ENCODE results near the gene PTPRS.

The PTPRS gene

DNA sequence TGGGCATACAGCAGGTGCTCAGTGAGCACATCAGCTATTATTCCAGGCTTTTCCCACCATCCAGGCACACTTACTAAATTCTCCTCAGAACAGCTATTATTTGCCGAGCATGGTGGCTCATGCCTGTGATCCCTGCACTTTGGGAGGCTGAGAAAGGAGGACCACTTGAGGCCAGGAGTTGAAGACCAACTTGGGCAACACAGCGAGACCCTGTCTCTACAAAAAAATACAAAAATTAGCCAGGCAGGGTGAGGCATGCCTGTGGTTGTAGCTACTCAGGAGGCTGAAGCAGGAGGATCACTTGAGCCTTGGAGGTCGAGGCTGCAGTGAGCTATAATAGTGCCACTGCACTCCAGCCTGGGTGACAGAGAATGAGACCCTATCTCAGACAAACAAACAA is 35.4 kb downstream of the PTPRS start:
- no peak for DNase-seq

DNA sequence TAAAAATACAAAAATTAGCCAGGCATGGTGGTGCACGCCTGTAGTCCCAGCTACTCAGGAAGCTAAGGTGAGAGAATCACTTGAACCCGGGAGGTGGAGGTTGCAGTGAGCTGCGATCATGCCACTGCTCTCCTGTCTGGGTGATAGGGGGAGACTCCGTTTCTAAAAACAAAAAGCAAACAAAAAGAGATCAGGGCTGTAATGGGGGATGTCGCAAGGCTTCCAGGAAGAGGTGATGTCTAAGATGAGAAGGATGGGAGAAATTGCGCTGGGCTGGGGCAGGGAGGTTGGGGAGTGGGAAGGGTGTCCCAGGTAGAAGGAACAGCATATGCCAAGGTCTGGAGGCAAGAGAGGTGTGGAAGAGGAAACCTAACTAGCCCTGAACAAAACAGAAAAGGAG is 36.1 kb downstream of the PTPRS start:
- DNase-seq: no peak

DNA sequence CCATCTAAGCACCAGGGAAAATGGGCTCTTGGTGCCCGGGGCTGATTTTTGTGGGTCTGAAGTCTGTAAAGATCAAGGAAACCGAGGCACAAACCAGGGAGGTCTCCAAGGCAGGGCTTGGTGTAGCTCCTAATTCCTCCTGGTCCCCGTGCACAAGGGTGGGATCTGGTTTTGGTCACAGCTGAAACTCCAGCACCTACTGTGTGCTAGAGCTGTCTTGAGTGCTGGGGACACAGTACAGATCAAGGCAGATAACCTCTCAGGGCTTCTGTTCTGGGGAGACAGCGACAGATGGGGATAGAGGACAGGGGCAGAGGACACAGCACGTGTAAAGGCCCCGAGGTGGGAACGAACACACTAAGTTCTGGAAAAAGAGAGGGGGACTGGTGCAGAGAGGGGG is 37.4 kb downstream of the PTPRS start:
- DNase-seq: no peak

DNA sequence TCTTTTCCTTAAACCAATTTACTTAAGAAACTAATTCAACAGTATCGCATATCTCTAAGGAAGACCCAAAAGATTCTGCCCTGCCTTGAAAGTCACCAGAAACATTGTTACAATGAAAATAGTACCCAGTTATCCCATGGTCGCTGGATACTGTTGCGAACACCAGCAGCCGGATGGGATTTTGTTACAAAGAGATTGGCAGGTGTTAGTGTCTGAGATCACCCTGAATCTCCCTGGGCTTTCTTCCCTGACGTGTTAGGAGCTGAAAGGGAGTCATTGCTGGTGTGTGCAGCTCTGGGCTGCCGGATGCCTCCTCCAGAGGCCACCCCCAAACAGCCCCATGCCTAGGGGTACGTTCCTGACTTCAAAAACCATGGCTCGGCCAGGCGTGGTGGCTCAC is 38.2 kb downstream of the PTPRS start:
- no peak for DNase-seq

- no peak for DNase-seq
Measured at GRCh38 chr19:5299137-5299536, 41.5 kb downstream of the PTPRS start.

- DNase-seq: no peak
Measured at GRCh38 chr19:5298471-5298901, 42.1 kb downstream of the PTPRS start.

DNA sequence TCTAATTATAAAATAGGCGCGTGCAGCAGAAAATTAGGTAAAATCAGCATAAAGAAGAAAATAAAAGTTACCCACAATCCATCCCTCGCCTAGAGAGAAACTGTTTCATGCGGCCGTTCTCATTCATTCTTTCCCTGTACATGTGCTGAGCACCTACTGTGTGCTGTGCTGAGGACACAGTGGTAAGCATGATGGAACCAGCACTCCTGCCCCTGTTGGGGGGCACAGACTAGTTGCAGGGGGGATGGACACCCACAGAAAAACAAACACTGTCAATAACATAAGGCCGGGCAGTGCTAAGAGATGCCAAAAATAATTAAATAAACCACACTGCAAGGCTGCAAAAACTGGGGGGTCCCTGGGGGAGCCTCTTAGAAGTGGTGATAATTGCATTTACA is 43.3 kb downstream of the PTPRS start:
- no peak for DNase-seq

GRCh38 chr19:5296457-5297271 is 43.9 kb downstream of the PTPRS start:
- no peak for DNase-seq

GRCh38 chr19:5296021-5296420 is 44.6 kb downstream of the PTPRS start:
- DNase-seq: no peak

- DNase-seq: no peak
Measured at GRCh38 chr19:5294403-5295160, 46.0 kb downstream of the PTPRS start.

GRCh38 chr19:5293612-5294378 is 46.8 kb downstream of the PTPRS start:
- peak; percentile 1 for DNase-seq

DNA sequence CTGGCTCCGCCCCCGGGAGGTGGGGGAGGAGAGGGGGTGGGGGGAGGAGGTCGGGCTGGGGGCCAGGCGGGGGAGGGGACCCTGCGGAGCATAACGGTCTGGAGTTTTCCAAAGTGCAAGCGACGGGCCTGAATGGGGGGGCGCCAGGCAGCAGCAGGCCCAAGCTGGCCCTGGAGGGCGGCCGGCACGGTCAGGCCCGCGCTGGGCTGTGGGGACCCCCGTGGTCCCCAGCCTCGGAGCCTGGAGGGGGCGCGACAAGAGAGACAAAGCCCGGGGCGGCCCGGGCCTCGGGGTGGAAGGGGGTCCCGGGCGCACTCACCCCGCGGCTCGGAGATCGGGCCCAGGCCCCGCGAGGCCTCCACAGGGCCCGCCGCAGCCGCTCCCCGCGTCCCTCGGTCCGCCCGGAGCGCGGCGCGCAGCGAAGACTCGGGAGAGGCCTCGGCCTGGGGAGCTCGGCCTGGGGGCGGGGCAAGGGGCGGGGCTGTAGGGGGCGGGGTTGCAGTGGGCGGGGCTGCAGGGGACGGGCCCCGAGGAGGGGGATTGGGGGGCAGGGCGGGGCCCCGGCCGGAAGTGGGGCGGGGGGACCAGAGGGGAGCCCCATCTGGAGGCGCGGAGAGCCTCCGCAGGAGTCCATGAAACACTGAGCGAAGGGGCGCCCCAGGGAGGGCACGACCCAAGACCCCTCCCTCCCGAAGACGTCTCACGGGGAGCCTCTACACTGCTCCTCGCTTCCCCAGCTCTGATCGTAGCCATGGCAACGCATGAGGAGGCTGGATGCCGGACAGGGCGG is 47.6 kb downstream of the PTPRS start:
- peak; percentile 20 for DNase-seq

- DNase-seq: no peak
Measured at GRCh38 chr19:5292453-5292821, 48.2 kb downstream of the PTPRS start.

DNA sequence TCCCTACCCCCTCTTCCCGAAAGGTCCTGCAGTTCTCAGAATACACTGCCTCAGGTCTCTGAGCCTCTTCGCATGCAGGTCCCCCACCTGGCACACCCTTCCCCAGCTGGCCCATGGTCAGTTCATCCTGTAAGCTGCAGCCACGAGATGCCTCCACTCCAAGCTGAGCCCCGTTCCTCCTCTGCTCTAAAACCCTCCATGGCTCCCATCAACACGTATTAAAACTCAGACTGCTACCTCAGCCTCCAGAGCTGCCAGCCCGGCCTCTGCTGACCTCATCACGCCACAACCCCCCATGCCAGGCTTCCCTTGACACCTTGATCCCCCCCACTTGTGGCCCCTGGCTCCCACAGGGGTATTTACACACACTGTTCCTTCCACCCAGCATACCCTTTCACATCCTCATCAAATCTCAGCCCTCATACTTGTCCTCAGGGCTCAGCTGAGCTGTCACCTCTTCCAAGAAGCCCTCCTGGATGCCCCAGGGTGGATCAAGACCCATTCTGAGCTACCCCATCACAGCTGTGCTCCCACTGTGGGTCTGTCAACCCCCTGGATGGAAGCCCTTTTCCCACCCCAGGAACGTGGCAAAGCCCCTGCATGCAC is 48.9 kb downstream of the PTPRS start:
- DNase-seq: no peak
